GM18508 (cell line): ENCODE measurements around the gene MIER3.
A peak's percentile ranks its signal among the peaks of the same experiment; 100 is the strongest.
"Not testable (repeated sequence)": the region's sequence is repeated elsewhere in the genome, so short reads cannot be mapped to it uniquely, and the experiment has no call there.

Experiments used
- ATAC-seq: cut with Tn5 transposase; IDR thresholded peaks from one replicate; pipeline ENCODE4 v1.9.1; 2021; ENCODE audit warnings: moderate number of reproducible peaks; ENCODE audit not compliant: insufficient read depth, unreplicated experiment

The MIER3 gene, protein sequence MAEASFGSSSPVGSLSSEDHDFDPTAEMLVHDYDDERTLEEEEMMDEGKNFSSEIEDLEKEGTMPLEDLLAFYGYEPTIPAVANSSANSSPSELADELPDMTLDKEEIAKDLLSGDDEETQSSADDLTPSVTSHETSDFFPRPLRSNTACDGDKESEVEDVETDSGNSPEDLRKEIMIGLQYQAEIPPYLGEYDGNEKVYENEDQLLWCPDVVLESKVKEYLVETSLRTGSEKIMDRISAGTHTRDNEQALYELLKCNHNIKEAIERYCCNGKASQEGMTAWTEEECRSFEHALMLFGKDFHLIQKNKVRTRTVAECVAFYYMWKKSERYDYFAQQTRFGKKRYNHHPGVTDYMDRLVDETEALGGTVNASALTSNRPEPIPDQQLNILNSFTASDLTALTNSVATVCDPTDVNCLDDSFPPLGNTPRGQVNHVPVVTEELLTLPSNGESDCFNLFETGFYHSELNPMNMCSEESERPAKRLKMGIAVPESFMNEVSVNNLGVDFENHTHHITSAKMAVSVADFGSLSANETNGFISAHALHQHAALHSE

DNA sequence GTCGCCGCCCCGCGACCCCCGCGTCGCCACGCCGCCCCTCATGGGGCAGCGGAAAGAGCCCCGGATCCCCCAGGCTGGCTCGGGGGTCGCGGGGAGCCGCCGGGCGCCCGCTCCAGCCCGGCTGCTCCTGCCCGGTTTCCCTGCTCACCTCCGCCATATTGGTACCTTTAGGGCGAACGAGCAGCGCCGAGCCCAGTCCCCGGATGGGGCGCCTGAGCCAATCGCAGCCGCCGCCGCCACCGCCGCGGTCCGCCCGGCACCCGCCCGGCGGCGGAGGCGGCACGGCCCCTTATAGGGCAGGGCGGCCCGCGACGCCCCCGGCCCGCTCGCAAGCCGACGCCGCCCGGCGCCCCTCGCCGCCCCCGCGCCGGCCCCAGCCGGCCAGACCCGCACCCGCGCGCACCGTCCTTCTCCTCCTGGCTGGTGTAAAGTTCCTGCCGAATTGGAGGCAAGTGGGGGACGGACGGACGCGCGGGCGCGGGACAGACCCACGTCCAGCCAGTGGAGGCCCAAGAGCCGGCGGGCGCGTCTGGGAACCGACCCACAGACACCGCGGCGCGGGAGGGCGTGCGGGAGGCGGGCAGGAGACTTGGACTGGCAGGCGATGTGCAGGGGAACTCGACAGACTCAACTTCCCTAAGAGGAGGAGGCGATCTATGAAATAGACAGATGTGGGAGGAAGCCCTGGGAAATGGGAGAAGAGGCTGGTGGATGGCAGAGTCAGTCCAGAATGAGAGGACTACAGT, at the start of gene MIER3:
Gene MIER3 (minus strand): TSS at position 178 of the 746 bp plus-strand sequence. CDS start 21 bp downstream, at position 157.
- no peak for ATAC-seq

DNA sequence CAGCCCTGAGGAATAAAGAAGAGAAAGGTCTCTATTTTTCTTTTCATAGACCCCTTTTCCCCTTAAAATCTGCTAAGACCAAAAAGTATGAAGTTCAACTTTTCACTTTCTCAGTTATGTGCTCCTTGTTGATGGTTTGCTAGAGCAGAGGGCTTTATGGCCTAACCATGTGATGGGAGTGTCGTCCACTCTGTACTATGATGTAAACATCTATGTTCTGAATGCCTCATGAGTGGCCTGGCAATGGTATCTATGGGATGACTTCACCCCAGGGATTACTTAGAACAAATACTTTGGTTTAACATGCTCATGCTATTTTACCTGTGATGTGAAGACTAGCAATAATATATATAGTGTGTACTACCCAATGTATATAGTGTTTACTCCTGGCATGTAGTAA, 43.7 kb upstream of the MIER3 start:
- no peak for ATAC-seq

DNA sequence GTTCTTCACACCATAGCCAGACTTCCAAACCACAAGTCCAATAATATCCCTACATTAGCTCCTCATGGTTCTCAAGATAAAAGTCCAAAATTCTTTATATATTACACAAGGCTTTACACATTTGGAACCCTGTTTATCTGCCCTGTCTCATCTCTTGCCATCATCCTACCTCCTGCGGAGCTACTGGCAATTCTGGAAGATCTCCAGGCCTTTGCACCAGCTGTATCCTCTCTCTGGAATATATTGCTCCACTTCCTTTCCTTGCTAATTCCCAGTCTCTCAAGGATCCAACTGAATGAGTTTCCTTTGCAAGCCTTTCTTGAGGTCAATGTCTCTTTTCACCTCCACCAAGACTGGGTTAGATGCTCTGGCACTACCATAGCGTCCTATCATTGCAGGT, 41.3 kb upstream of the MIER3 start:
- ATAC-seq = no peak

DNA sequence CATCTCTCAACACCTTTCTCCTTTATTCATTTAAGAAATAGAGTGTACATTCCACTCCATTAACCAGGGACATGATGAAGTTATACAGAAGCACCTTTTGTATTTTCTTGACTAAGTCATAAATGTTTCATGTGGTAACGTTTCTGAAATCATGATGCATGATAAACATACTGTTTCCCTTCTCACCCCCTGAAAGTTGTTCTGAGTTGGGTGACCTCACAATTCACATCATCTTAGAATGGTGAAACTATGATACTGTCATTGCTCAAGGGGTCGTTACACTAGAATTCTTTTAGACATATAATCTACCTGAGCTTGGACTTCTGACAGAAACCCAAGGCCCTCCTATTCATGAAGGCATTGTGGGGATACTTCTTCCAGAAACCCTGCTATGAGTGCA, 37.8 kb upstream of the MIER3 start:
- no peak for ATAC-seq

DNA sequence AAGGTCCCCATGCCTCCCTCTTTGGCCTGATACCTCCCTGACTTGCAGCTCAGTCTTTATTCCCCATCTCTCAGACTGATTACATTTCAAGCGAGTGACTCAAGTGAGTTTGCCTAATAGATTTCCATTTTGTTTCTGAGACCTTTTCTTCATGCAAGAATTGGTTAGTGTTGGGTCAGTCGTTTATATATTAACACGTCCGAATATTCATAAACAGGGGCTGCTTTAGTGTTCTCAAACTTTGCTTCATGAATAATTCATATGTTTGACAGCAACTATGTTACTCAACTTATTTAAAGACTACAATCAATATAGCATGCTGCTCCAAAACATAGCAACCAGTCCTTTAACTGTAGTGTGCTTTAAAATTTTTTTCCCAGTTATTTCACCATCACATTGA, 36.6 kb upstream of the MIER3 start:
- ATAC-seq = no peak

DNA sequence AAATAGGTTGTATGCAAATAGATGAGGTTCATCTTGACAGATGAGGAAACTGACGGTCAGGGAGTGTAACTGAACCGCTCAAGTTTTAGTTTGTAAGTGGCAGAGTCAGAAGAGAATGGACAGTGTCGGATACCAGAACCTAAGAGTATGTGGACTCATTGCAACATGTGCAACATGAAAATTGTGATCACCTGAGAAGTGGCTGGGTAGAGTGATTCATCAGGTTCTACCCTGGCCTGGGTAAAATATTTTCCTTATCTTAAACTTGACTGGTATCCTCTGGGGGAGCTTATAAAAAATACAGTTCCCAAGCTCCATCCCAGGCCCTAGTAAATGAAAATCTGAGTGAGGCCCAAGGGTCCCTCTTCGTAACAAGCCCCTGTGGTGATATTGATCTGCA, 35.2 kb upstream of the MIER3 start:
- ATAC-seq = no peak

DNA sequence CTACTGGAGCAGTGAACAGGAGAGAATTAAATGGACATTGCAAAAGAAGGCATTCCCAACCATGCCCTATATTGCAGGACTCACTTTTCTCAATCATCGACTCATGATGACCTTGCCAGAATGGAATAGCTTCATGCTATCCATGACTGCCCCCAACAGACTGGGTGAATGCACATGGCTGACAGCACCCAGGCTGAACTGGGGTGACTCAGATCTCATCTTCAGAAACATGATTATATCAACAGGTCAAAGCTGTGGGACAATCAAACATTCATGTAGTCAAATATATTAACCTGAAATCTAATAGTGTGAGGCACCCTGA, 34.7 kb upstream of the MIER3 start:
- ATAC-seq = no peak

DNA sequence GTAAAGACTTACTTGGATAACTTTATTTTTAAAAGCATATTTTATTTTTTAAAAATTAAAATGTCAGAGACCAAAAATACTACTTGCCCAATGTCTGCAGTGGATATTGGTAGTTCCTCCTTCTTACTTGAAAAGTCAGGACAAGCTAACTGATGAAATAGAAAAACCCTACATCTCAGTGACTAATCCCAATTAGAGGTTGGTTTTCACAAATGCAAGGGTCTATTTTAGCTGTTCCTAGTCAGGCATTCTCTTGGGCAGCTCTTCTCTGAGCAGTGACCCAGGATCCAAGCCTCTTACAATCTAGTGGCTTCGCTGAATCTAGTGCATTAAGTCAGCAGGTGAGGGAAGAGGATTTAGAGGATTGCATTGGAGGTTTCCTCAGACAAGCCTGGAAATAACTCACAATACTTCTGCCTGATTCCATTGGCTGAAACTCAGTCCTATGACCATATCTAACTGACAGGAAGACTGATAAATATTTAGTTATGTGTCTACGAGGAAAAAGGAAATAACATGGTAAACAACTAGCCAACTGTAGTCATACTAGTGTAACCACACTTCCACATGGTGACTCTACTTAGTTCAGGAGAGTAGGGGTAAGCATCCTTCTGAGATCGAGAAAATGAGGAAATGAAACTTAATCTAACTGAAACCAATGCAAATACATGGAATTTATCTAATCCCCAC, 34.2 kb upstream of the MIER3 start:
- no peak for ATAC-seq

DNA sequence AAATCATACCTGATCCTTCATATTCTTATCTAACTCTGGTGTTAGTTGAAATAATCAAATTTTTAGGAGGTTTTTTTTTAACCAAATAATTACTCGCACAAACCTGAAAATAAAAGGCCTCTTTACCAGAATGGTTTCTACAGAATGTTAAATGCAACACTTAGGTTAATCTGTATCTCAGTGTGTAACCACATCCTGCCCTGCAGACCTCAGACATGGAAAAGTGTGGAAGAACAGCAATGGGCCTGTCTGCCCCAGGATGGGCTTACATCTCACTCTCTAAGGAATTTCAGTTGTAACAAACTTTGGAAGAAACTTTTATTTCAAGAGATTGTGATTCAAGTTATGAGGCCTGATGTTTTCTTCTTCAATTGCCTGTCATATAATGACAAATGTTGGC, 32.5 kb upstream of the MIER3 start:
- ATAC-seq = no peak

DNA sequence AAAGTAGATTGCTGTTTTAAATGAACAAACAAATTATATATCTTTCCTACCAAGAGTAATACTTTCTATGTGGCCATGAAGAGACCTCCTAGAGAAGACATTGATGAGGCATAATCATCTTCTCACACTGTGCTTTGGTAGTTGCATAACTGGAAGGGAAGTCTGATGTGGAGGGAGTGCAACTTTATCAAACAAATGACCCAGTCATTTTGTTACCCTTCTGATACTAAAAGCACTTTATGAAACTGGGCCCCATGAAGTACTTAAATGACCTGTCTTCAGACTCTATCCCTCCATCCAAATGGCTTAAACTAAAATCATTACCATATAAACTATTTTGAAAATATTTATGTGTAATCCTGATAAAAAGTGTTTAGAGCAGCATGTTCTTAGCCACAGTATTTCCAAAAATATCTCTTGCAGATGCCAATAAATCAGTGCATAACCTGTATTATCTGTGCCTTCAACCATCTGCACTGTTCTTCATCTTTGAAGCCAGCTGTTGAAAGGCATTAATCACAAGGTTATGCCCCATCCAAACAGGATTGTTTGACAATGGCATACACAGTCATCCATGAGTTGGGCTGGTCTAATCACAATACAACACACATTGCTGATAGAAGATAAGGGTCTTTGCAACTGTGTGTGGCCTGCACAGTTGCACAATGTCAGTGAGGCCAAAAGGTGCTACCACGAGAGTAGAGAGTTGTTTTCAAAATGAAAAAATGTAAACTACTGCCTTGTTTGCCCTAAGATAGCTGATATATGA, 31.9 kb upstream of the MIER3 start:
- ATAC-seq = peak; percentile 62

DNA sequence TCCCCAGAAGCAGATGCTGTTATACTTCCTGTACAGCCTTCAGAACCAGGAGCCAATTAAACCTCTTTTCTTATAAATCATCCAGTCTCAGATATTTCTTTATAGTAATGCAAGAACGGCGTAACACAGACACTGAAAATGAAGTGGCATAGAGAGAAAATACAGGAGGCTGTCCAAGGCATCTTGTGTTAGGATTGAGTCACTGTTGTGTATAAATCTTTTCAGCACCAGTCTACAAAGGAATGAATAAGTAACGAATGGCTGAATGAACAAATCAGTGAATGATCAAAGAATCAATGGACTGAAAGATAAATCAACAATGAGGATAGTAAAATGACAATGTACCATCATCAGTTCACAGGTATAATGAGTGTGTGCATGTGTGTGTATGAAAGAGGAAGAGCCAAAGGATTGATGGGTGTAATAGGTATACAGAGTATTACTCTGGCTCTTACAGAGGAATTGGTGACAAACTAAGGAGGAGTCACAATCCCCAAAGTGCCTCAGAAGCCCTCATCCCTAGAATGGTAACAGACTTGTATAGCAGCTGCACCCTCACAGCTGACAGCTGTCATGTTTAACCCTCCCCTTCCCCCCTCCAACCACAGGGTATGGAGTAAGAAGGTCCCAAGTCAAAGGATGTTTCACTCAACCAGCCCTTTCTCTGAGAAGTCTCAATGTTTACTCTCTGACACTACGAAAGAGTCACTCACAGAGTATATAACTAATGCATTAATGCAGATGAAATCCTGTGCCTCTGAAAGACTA, 29.8 kb upstream of the MIER3 start:
- ATAC-seq = no peak

DNA sequence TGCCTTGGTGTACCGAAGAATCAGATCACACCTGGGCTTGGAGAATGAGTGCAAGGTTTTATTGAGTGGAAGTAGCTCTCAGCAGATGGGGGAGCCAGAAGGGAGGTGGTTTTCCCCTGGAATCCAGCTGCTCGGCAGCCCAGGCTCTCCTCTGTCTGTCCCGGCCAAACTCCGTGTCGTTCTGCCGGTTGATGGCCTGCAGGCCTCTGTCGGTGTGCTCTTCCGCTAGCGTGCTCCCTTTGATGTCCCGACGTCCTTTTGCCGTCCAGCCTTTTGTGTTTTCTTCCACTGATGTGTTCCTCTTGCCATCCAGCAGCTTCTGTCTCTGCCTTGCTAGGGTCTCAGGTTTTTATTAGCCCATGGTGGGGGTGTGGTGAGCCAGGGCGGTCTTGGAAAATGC, 28.0 kb upstream of the MIER3 start:
- no peak for ATAC-seq

DNA sequence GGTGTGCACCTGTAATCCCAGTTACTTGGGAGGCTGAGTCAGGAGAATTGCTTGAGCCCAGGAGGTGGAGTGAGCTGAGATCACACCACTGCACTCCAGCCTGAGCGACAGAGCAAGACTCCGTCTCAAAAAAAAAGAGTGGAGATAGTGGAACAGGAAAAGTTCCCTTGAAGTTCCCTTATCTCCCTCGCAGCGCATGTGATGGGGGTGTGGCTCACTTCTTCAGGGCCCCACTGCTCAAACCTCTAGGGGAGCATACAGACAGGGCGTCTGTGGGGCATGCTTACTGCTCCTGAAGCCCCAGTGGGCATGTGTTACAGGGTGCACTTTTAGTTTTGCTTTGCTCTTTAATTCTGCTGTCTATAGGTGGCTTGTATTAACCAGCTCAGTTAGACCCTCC, 27.6 kb upstream of the MIER3 start:
- ATAC-seq = not testable (repeated sequence)

DNA sequence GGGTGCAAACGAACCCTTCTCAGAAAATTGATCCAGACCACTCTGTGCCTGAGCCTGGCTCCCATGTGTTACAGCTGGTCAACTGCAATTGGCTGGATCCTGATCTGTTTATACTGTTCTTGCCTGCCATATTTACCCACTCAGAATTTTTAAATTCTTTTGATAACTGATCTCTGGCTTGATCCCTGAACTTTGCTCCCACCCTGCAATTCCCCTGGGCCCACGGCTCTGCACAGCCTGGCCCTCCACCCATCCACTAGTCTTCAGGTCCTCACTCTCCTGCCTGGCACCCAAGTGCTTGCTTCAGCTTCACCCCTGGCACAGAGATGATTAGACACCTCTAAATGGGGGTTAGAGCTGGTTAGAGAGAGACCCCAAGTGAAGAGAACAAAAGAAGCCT, 25.9 kb upstream of the MIER3 start:
- no peak for ATAC-seq

DNA sequence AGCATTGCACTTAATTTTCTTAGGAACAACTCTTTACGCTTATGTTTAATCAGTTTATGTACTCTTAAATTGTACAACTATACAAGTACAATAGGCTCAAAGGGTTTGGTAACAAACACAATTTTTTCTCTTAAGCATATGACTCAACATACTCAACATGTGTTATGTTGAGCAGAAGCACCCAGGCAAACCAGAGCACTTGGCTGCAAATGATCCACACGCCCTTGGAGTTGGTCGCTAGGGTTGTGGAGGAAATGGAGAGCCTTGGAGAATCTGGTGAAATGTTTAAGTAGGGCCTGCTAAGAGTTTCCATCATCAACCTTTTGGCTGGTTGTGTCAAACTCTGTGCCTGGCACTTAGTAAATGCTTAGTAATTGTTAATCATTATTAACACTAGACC, 25.1 kb upstream of the MIER3 start:
- ATAC-seq = no peak

DNA sequence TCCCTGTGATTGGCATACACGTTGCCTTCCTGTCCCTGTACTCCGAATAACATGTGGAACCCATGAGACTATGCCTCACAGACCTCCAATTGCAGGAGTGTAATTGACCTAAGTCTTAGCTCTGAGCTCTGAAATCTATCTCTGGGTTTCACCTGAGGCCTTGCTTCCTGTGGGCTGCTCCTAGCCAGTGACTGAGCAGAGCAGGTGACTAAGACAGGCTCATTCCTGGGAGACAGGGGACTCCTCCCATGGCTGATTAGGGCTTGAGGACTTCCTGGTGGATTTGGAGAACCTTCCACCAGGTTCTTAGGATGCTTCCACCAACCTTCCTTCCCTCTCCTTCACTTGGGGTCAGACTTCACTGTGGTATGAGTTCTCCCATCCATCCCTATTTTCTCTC, 22.3 kb upstream of the MIER3 start:
- no peak for ATAC-seq

DNA sequence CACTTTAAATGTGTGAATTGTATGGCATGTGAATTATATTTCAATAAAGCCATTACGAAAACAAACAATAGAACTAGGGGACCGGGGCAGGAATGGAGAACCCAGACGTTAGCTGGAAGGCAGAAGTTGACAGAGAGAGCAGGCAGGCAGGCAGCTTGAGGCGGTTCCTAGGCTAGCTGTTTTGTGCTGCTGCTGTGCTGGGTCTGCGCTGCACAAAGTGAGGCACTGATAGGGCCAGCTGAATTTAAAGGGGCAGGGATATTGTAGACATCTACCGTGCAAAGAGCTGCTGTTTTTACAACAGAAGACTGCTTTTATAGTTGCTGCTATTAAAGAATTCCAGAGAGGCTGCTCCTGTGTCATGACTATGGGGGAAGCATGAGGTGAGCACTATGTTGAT, 21.6 kb upstream of the MIER3 start:
- ATAC-seq = no peak

DNA sequence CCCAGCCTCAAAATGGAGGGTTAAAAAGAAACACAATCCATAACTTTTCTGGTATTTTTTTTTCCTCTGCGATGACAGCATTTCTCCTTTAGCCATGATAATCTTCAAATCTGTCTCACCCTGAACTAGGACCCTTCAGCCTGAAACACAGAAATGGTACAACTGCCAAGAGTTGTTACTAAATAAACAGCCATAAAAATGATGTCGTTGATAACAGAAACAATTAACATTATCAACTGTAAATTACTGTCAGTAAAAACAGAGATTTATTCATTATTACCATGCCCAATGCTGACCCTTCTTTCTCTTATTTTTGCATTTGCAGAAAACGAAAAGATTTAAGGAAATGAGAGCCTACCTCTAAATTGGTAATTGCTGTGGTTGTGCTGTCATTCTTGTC, 19.4 kb upstream of the MIER3 start:
- no peak for ATAC-seq

DNA sequence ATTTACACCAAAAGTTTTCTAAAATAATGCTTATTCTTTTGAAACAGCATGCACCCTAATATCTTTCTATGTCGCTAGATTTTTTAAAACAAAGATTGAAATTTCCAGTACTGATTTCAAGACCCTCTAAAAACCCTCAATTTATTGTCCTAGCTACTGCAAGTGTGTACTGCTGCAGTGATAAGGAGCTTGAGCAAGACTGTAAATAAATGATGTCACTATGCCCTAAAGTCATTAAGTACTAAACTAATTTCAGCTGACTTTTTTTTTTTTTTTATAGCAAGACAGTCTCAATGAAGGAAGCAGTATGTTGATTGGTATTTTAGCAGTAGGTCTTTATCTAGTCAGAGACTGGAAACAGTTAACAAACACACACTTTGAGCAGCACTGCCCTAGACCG, 12.2 kb upstream of the MIER3 start:
- ATAC-seq = no peak

DNA sequence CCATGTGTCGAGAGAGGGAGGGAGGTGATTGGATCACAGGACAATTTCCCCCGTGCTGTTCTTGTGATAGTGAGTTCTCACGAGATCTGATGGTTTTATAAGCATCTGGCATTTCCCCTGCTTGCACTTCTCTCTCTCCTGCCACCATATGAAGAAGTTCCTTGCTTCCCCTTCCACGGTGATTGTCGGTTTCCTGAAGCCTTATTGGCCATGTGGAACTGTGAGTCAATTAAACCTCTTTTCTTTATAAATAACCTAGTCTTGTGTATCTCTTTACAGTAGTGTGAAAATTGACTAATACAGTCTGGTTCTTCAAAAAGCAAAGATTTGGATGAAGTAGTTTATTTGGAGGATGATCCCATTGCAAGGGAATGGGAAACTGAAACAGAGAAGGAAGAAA, 11.3 kb upstream of the MIER3 start:
- no peak for ATAC-seq
